GM18873 (cell line): ENCODE measurements around the gene HHAT.

ENCODE experiments used
- ATAC-seq: cut with Tn5 transposase; IDR thresholded peaks from one replicate; pipeline ENCODE4 v1.9.1; 2021; ENCODE audit warnings: mild to moderate bottlenecking, moderate library complexity, moderate number of reproducible peaks; ENCODE audit not compliant: unreplicated experiment, low FRiP score

The HHAT gene

DNA sequence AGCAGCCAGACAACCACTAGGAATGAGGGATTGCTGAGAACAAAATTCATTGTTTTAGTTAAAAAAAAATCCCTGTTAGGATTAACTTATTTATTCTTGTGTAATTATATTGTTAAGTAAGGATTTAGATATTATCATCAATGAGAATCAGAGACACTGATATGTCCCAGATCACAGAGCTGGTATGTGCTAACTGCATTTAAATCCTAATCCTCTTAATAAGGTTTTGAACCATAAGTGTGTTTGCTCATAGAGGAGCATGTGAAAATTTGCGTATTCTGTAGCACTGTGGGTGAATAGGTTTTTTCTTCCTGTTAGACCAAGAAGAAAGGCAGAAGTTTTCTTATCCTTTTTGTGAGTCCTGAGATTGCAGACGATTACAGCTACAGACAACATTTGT, 147.1 kb downstream of the HHAT start:
- no peak for ATAC-seq

DNA sequence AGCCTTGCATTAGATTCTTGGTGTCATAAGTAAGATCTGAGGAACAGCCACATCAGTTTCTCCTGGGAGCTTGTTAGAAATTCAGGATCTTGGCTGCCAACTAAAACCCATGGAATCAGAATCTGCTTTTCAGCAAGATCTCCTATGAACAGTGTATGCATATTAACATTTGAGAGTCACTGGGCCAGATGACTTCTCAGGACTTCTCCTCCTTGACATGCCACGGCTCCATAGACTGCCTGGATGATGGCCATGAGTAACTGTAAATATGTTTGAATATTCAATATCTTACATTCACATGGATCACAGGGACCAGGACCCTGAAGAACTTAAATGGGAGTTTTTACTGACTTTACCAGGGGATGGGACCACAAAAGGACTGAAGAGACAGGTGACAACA, 148.0 kb downstream of the HHAT start:
- ATAC-seq: no peak

DNA sequence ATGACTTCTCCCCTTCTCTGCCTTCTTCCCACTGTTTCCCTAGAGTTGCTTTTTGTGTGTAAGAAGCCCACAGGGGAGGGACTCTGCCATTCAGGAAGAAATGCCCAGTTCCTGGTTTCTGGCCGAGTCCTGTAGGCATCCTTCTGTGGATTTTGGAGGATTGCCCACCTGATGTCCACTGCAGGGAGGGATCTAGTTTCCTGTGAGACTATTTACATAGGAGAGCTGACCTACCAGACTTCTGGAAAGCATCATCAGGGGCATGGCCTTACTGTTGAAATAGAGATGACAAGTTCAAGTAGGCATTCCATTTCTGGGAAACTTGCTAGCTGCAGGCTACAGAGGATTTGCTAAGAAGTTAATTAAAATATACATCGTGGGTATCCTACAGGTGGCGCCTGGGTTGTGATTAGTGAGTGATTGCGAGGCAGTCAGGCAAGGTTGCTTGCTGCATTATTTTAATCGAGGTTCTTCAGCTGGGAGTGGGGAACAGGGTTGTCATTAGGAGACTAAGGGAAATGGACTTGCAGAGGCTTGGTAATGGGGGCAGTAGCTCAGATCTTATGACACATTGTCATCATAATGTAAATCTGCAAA, 148.7 kb downstream of the HHAT start:
- no peak for ATAC-seq

DNA sequence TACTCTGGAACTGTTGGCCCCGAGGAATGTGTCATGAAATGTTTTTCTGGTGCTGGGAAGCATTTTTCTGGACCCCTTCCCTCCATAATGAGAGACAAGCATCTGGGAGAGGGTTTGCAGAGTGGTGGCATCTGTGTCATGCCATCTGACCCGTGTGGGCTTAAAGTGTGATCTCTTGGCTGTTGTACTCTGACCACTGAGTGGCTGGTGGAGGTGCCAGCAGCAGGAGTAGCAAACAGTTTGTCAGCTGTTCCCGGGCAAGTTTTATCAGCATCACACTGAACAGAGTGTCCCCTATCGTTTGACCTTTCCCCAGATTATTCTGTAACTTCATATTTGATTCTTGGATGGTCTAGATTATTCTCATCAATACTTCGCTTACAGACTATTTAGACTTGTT, 150.1 kb downstream of the HHAT start:
- no peak for ATAC-seq

DNA sequence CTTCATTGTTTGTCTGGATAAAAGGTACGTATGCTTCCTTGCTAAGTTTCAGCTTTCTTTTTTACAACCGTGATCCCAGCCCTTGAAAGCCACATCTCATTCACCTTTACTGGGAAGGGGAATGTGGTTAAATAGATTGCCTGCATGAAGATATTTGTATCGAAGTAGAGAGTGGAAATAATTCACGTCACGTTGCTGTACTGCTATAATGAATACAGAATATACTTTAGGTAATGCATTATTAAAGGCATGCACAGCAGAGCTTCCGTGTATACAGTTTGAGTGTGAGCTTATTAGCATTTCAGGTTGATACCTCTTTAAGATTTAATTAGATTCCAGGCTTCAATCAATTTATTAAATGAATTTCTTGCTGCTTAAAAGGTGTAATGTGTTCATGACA, 153.8 kb downstream of the HHAT start:
- ATAC-seq: no peak

DNA sequence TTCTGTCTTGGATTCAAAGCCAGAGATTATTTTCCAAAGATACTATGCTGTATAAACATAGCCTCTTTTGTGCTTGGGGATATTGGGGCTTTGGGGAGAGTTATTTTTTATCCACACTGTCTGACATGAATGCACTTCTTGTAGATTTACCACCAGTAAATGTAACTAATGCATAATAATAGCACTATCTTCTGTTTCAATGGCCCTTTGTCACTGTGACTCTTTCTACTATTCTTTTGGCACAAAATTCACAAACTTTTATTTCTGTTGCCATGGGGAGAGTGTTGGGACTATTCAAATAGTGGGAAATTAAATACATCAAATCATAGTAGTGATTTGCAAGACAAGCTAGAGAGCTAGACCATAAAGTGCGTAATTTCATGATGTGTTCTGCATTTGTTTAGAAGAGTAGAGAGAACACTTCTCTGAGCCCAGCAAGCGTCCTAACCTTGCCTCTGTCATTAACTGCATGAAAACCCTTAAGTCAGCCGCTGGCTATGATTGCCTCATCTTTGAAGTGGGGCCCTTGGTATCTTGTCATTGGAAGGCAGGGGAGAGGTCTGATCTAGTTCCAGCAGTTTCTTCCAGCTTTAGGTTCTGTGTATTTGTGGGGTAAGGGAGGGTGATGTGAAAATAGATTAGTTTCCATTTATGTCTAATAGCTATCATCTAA, 154.4 kb downstream of the HHAT start:
- ATAC-seq: no peak

DNA sequence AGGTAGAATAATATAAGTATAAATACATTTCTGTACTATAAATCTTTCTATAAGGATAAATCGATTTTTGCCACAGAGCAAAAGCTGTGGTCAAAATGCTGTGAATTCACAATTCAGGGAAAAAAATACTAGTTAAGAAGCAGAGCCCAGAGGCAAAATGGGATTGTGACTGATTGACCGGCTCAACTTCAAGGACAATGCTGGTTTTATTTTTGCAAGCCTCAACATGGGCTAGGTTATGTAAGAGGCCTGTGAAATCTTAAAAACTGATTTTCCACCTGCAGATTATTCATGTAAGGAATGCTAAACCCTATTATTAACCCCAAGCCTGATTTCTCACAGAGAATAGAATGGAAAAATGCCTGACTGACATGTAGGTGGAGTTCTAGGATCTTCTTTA, 155.1 kb downstream of the HHAT start:
- ATAC-seq: no peak

DNA sequence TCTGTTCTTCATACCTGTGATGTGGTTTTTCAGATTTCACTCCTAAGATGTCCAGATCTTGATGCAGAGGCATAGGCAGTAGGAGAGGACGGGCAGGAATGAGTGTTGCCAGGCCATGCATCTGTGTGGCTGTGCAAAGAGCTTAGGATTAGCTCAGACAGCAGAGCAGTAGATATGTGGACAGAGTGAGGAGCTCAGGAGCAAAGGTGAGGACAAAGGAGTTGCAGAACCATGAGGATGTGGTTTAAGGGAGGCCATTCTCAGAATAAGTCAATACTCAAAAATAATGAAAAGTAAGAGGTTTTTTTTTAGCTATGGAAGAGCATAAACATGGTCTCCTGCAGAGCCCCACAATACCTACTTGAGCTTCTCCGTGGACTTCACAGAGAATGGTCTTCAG, 158.3 kb downstream of the HHAT start:
- no peak for ATAC-seq

DNA sequence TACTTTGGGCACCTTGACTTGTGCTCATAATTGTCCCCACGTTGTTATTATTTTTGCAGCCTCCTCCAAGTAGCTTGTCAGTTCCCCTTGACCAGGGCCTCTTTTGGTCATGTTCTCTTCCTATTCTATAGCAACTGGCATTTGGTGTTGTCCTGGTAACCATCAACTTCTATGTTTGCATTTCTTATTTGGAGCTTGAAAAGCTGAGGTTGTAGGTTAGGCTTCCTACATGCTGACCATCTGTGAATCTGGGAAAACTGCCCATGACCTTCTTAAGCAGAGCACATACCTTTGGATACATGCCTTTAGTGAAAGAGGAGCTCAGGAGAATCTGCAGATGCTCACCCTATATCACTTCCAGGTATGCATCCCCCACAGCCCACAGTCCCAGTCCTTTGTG, 160.8 kb downstream of the HHAT start:
- no peak for ATAC-seq

DNA sequence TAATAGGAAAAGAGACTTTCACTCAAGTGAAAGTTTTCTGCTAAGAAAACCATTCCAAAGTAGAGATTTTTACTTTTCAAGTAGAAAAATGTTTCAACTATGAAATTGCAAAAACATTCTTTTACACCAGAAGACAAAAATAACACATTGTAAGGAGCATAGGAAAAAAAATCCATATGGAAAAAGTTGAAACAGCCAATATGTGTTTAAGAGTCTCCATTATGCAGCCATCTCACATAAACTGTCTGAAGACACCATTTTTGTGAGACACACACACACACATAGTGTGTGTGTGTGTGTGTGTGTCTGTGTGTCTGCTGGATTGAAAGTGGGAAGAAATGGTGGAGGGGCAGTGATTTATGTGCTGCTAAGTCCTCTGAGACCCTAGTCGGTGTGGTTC, 162.1 kb downstream of the HHAT start:
- ATAC-seq: no peak

DNA sequence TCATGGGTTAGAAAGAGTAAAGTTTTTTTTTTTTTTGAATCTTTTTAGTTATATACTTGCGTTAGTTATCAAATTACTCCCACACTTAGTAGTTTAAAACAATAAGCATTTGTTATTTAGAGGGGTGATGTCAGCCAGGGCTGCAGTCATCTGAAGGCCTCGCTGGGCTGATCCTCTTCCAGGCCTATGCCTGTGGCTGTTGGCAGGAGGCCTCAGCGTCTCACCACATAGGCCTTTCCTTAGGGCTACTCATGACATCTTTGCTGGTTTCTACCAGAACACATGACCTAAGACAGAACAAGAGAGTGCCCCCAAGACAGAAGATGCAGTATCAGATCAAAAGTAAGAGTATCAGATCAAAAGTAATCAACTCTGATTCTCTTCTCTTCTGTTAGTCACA, 167.4 kb downstream of the HHAT start:
- ATAC-seq: no peak

DNA sequence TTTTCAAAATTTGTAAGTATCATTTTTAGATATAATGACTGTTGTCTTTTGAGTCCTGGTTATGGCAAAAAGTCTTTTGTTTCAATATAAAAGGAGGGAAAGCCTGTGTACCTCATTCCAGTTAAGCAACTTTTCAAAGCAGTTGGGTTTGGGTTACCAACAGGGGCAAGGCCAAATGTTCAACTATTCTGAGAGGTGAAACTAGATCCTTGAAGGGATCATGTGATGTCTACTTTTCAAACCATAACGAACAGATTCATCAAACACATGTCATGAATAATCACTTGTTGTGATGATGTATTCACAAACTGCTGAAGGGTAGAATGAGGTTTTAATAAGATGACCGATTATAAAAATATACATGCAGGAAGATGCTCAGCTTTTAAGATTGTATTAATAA, 171.3 kb downstream of the HHAT start:
- no peak for ATAC-seq

DNA sequence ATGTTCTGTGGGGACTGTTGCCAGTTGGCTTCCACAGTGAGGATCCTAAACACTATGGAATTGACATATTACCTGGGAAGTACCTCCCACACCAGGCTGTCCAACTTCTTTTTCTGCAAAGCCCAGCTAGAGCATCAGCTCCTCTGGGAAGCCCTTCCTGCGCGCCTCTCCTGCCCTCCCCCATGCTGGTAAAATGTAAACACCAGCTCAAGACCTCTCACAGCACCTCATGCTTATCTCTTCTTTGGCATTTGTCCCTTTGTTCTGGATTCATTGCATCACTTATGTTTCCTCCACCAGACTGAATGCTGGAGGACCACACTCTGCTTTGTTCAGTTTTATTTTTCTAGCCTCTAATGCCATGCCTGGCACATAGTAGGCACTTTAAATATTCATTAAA, 172.1 kb downstream of the HHAT start:
- no peak for ATAC-seq

DNA sequence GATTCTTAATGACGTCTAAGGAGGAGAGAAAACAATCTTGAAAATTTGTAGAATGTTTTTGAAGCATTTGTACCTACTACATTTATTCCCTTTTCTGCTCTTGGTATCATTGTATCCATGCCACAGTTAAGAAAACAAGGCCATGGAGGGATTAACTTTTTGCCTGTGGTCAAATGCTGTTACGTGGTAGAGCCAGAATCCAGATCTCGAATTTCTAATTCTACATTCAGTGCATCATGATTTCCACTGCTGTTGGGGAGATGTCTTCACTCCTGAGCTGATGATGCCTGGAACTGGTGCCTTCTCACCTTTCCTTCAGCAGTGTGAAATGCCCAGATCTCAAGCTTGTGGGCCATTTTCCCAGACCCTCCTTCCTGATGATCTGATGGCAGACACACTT, 175.6 kb downstream of the HHAT start:
- no peak for ATAC-seq

DNA sequence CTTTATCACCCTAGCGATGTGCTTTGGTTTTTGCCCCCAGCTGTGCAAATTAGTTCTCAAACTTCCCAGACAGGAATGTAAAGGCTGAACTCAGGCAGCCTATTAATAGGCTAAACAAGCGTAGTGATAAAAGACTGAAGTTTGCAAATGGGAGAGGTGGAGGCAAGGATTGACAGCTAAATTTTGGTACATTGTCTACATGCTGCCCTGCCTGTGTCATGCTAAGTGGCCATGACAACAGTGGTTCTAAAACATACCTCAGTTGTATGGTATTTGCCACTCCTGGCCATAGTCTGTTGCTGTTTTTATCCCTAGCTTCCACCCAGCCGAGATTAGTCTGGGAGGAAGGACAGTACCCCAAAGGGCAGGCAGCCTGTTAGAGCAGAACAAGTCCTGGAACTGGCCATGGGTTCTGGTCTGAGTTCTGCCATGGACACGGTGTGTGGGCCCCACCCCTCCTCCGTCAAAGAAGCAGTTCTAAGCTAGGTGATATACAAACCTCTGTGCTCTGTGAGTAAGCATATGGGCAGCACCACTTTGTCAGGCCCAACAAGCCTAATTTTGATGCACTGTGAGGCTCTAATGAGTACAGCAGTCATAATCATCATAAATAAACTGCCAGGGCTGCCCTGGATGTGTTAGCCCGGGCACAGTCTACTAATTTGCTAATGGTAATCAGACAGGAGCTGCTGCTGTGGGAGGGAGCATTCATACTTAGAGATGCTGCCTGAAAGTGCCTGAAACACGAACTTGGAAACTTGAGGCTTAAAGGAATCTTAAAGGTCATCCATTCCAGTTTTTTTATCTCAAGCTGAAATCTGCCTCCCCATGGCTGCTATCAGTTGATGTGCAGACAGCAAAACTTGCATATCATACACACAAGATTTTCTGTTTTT, 177.1 kb downstream of the HHAT start:
- ATAC-seq: no peak

DNA sequence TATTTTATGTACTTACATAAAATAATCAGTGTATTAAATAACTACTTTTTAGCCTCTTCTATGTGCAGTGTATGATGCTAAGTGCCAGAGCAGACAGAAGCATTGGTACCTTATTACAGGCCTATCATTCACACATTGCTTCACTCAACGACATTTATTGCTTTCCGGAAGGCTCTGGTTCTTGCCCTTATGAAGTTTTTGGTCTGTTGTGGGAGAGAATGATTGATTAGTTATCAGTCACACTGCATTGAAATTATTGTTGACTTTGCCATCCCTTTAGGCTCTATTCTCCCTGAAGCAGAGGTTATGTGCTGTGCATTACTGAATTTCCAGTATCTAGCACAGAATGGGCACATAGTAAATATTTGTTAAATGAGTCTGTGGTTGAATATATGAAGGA, 178.0 kb downstream of the HHAT start:
- no peak for ATAC-seq

DNA sequence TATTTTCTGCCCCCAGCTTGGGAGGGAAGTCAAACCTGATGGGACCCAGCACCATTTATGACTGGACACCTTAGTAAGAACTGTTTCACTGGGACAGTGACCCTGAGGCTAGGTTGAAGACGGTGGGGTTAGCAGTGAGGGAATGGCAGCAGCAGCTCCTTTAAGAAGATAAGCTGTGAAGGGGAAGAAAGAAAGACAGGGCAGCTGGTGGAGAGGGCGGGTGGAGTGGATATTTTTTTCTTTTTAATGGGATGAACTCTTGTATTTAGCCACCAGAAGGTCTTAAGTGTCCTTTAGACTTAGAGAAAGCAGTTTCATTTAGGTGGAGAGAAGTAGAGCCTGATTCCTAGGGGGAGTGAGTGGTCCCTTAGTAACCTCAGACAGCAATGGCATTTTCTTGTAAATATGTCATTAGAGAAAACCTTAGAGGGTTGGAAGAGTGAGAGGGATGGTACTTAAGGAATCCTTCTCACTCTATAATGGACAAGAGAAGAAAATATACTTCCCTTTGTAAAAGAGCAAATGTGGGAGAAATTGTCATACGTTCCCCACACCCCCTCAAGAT, 187.5 kb downstream of the HHAT start:
- ATAC-seq: no peak

DNA sequence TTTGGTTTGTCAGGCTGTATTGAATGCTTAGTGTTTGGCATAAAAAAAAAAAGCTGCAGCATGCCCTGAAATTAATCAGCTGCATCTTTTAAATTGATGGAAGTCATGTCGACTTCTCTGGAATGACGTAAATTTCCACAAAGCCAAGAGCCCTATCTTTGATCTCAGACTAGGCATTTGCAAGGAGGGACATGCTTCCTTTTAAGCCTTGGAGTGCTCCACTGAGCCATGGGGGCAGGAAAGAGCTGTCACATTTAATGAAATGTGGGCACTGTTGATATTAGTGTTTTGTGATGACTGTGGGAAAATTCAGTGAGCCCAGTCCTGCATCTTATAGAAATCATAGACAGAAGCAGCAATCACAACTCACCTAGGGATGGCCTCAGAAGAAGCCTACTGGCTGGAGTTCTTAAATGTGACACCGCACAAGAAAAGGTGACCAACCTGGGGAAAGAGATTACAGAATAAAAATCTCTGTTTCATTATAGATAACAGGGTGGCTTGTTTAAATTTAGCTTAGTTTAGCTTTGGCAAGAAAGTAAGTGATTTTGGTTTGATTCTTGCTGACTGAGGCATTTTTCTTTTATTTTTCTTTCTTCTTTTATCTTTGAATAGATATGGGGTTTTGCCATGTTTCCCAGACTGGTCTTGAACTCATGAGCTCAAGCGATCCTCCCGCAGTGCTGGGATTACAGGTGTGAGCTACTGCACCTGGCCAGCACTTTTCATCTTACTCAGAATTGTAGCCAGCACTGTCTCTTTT, 188.2 kb downstream of the HHAT start:
- ATAC-seq: no peak

DNA sequence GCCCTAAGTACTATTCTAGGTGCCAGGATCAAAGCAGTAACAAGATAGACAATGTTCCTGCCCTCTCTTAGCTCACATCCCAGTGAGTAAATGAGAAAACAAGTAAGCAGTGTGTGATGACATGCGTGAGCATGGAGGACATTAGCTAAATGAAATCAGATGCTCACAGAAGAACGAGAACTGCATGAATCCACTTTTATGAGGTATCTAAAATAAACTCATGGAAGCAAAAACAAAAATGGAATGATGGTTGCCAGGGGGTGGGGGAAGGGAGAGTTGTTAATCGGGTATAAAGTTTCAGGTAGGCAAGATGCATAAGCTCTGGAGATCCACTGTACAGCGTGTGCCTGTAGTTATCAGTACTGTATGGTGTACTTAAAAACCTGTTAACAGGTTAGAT, 195.1 kb downstream of the HHAT start:
- no peak for ATAC-seq

DNA sequence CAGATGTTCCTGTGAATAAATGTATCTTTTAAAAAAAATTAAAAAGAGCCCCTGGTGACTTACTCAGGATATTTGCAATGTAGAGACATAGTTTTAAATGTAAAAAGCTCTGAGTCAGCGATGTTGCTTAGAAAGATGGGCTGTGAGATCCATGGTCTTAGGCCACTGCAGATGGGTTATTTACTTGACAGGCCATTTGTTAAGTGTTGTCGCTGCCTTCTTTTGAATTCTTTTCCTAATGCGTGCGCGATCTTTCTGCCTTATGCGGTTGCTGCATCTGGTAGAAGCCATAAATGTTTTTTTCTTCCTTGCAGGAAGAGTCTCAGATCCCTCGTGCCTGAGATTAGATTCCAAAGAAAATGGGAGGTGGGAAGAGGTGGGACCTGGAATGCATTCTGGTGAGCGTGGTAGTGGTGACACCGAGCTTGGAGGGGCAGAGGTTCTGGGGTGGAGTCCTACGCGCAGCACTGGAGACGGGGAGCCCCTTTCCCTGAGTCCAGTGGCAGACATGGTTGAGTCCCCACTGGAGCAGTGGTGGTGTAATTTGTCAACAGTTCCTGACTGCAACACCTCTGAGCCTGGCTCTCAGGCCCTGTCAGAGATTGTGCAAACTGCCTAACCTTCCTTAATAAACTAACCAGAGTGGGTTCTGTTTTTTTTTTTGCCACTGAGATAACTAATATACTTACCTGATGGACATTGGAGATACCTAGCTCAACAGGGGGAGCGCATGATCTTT, 197.2 kb downstream of the HHAT start:
- no peak for ATAC-seq
